Measurements from ENCODE around the gene C11orf21. TPM values are rescaled to one million over a fixed set of nuclear protein-coding genes. Genes with fewer than 3 reads are reported as not detected.

The C11orf21 gene
- total RNA-seq, 1 donor, result not detected

- TF ChIP-seq CTCF (IDR thresholded peaks at IDR 0.05; ENCODE audit: insufficient read depth, low read depth, low read length), result peak; percentile 41
- no peak for DNase-seq (ENCODE audit: low read depth)
- no peak overlapping the region for H3K4me3 ChIP-seq (ENCODE audit: low read depth, low read length)
Measured at GRCh38 chr11:2298795-2299761, 2.6 kb downstream of the C11orf21 start.

- no peak for TF ChIP-seq CTCF (IDR thresholded peaks at IDR 0.05; ENCODE audit: insufficient read depth, low read depth, low read length)
- DNase-seq (ENCODE audit: low read depth), result no peak
- H3K4me3 ChIP-seq (ENCODE audit: low read depth, low read length), result no peak overlapping the region
Measured at GRCh38 chr11:2298131-2298794, 3.5 kb downstream of the C11orf21 start.

GRCh38 chr11:2297623-2298030 lies 4.1 kb downstream of the C11orf21 start:
- TF ChIP-seq CTCF (IDR thresholded peaks at IDR 0.05; ENCODE audit: insufficient read depth, low read depth, low read length), result no peak

GRCh38 chr11:2296913-2297622 lies 4.7 kb downstream of the C11orf21 start:
- no peak for DNase-seq (ENCODE audit: low read depth)
- H3K4me3 ChIP-seq (ENCODE audit: low read depth, low read length), result no peak overlapping the region

More at GRCh38 chr11:2297623-2298030, 4.1 kb downstream of the C11orf21 start:
- no peak for DNase-seq (ENCODE audit: low read depth)
- no peak overlapping the region for H3K4me3 ChIP-seq (ENCODE audit: low read depth, low read length)

GRCh38 chr11:2295971-2296912 lies 5.5 kb downstream of the C11orf21 start:
- no peak overlapping the region for H3K4me3 ChIP-seq (ENCODE audit: low read depth, low read length)
- no peak for DNase-seq (ENCODE audit: low read depth)
- TF ChIP-seq CTCF (IDR thresholded peaks at IDR 0.05; ENCODE audit: insufficient read depth, low read depth, low read length), result no peak

More at GRCh38 chr11:2296913-2297622, 4.7 kb downstream of the C11orf21 start:
- no peak for TF ChIP-seq CTCF (IDR thresholded peaks at IDR 0.05; ENCODE audit: insufficient read depth, low read depth, low read length)

- no peak overlapping the region for H3K4me3 ChIP-seq (ENCODE audit: low read depth, low read length)
- TF ChIP-seq CTCF (IDR thresholded peaks at IDR 0.05; ENCODE audit: insufficient read depth, low read depth, low read length), result no peak
- no peak for DNase-seq (ENCODE audit: low read depth)
Measured at GRCh38 chr11:2294926-2295290, 6.8 kb downstream of the C11orf21 start.

Measured in fibroblast of villous mesenchyme (primary cell).